A549 (cell line): ENCODE data around the gene TMCO6.

Source experiments
- BHLHE40 ChIP-seq: IDR thresholded peaks from 2 replicates; pipeline ENCODE4 v1.6.1; 2012; ENCODE audit warnings: low read depth, low read length, inconsistent platforms
- EP300 ChIP-seq, 2 experiments: fragments of >200 bp; sonication (Bioruptor Twin); formaldehyde crosslinking; IDR thresholded peaks; 2 replicates in 1 of 2; 3 replicates in 1 of 2; pipeline ENCODE4 v1.6.1; 2016 to 2017
- NPAS2 ChIP-seq: fragments of 250-450 bp; sonication (Bioruptor Pico); IDR thresholded peaks from 2 replicates; pipeline ENCODE4 v1.8.0; 2022; ENCODE audit warnings: mild to moderate bottlenecking, moderate library complexity, borderline replicate concordance
- PHF8 ChIP-seq: fragments of 200-600 bp; sonication (generic); IDR thresholded peaks from 2 replicates; pipeline ENCODE4 v1.6.1; 2016; ENCODE audit warnings: low read depth, mild to moderate bottlenecking, antibody characterized with exemption, moderate library complexity, borderline replicate concordance
- POLR2A ChIP-seq: IDR thresholded peaks from 2 replicates; pipeline ENCODE4 v1.6.1; 2012; ENCODE audit warnings: mild to moderate bottlenecking, low read length
- TP53 ChIP-seq: fragments of 250-450 bp; sonication (Bioruptor Pico); IDR thresholded peaks from 2 replicates; pipeline ENCODE4 v1.5.0; 2021; ENCODE audit warnings: mild to moderate bottlenecking, moderate library complexity
- TF ChIP-seq, protein P1 (sequence below): fragments of >200 bp; sonication (Bioruptor Twin); formaldehyde crosslinking; IDR thresholded peaks from 3 replicates; pipeline ENCODE4 v1.5.1; 2016

DNA sequence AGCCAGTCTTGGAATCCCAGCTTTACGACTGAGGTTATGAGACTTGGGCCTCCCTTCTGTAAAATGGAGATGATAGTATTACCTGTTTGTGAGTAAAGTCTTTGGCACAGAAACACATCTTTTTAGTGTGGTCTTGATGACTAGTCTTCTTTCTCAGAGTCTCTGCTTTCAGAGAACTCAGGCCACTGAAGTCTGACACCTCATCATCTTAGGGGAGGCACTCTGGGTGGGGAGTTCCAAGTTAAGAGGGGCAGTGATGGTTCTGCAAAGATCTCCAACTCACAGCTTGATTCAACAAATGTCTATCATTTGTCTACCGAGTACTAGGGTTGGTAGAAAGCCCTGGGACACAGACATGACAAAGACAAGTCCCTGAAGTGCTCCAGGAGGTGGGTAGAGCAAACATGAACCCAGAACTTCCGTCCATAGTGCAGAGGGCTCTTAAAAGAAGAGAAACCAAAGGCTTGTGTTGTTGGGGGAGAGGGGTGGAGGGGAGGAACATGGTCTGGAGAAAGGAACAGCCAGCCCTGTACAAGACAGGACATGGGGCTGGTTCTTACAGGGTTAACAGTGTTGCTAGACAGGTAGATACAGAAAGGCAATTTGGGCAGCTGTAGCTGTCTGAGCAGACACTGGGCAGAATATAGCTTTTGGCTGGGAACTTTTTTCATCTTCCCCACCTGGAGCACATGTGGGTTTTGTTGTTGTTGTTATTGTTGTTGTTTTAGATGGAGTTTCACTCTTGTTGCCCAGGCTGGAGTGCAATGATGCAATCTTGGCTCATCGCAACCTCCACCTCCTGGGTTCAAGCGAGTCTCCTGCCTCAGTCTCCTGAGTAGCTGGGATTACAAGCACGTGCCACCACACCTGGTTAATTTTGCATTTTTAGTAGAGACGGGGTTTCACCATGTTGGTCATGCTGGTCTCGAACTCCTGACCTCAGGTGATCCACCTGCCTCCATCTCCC is 3.7 kb upstream of the TMCO6 start:
- TF ChIP-seq, protein P1, sequence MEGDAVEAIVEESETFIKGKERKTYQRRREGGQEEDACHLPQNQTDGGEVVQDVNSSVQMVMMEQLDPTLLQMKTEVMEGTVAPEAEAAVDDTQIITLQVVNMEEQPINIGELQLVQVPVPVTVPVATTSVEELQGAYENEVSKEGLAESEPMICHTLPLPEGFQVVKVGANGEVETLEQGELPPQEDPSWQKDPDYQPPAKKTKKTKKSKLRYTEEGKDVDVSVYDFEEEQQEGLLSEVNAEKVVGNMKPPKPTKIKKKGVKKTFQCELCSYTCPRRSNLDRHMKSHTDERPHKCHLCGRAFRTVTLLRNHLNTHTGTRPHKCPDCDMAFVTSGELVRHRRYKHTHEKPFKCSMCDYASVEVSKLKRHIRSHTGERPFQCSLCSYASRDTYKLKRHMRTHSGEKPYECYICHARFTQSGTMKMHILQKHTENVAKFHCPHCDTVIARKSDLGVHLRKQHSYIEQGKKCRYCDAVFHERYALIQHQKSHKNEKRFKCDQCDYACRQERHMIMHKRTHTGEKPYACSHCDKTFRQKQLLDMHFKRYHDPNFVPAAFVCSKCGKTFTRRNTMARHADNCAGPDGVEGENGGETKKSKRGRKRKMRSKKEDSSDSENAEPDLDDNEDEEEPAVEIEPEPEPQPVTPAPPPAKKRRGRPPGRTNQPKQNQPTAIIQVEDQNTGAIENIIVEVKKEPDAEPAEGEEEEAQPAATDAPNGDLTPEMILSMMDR = no peak
- TF ChIP-seq TP53 (CRISPR knock-in tag) = no peak
- TF ChIP-seq NPAS2 (CRISPR knock-in tag) = no peak
- TF ChIP-seq BHLHE40 = no peak
- no peak for TF ChIP-seq EP300 (IDR thresholded peaks at IDR 0.05)
- no peak for TF ChIP-seq PHF8
- no peak for TF ChIP-seq POLR2A
